Caco-2 (cell line): ENCODE data around the gene PUM1. TPM values are rescaled to one million over a fixed set of nuclear protein-coding genes. Genes with fewer than 3 reads are reported as not detected.

Source experiments
- BruUV-seq: library from RNA; stranded (reverse); fragments of 400-500 nt; replicated peaks from 2 replicates; lab custom pipeline; 2021; lab: Mats Ljungman, UMichigan
- CTCF ChIA-PET: fragments of 300-600 bp; sonication (Branson Sonifier 250); formaldehyde crosslinking; loops from one replicate; lab custom pipeline; 2022; ENCODE audit warnings: antibody characterized with exemption; lab: Charles Lee
- POLR2A ChIA-PET: fragments of 300-600 bp; sonication (Branson Sonifier 250); formaldehyde crosslinking; loops from one replicate; lab custom pipeline; 2022; ENCODE audit warnings: antibody characterized with exemption; lab: Charles Lee
- DNase-seq, 2 experiments: peaks; one replicate each; pipeline versions ENCODE4 v3.0.0 to v3.0.0-alpha.2; 2020 to 2022
- H3K27me3 ChIP-seq: replicated peaks from 2 replicates; pipeline ENCODE4 v1.6.0; 2011; ENCODE audit warnings: low read length; ENCODE audit not compliant: control insufficient read depth, insufficient read depth
- H3K36me3 ChIP-seq: 2 replicates; pipeline ENCODE4 v1.5.1; 2011; ENCODE audit warnings: low read length; ENCODE audit not compliant: control insufficient read depth, insufficient read depth
- H3K4me1 ChIP-seq: fragments of 250-450 bp; sonication (Bioruptor Pico); 2 replicates; pipeline ENCODE4 v1.5.1; 2020; ENCODE audit warnings: mild to moderate bottlenecking
- H3K4me3 ChIP-seq: 2 replicates; pipeline ENCODE4 v1.5.1; 2011; ENCODE audit warnings: low read depth, mild to moderate bottlenecking, control low read depth, low read length
- H3K9me3 ChIP-seq: fragments of 250-450 bp; sonication (Bioruptor Pico); 2 replicates; pipeline ENCODE4 v1.5.1; 2020; ENCODE audit warnings: mild to moderate bottlenecking, moderate library complexity
- H3K27ac Mint-ChIP-seq: one replicate; pipeline ENCODE4 v1.8.0; 2022; ENCODE audit warnings: mixed read lengths; ENCODE audit not compliant: unreplicated experiment
- H3K27me3 Mint-ChIP-seq: one replicate; pipeline ENCODE4 v1.8.0; 2022; ENCODE audit warnings: mixed read lengths; ENCODE audit not compliant: insufficient read depth, unreplicated experiment
- H3K36me3 Mint-ChIP-seq: one replicate; pipeline ENCODE4 v1.8.0; 2022; ENCODE audit warnings: mild to moderate bottlenecking, mixed read lengths; ENCODE audit not compliant: insufficient read depth, unreplicated experiment
- H3K4me1 Mint-ChIP-seq: one replicate; pipeline ENCODE4 v1.8.0; 2022; ENCODE audit warnings: low read depth, mixed read lengths; ENCODE audit not compliant: unreplicated experiment
- H3K4me3 Mint-ChIP-seq: one replicate; pipeline ENCODE4 v1.8.0; 2022; ENCODE audit warnings: mild to moderate bottlenecking, moderate library complexity, mixed read lengths; ENCODE audit not compliant: unreplicated experiment
- H3K9me3 Mint-ChIP-seq: one replicate; pipeline ENCODE4 v1.8.0; 2022; ENCODE audit warnings: mixed read lengths; ENCODE audit not compliant: unreplicated experiment
- CTCF ChIP-seq, 2 experiments: fragments of 200-600 bp in 1 of 2; IDR thresholded peaks; 1 replicate in 1 of 2; 2 replicates in 1 of 2; pipeline versions ENCODE4 v1.5.1 to v1.8.0; 2011 to 2022; ENCODE audit warnings: antibody characterized with exemption in 1 of 2, control low read depth in 1 of 2, inconsistent platforms in 1 of 2, low read depth in 1 of 2, low read length in 1 of 2, mild to moderate bottlenecking in 1 of 2, moderate library complexity in 1 of 2; ENCODE audit not compliant: insufficient read depth in 1 of 2, severe bottlenecking in 1 of 2, unreplicated experiment in 1 of 2
- intact Hi-C: fragments of 100-400 bp; cut with micrococcal nuclease; formaldehyde crosslinking; loops from one replicate; pipeline ENCODE4 v1.10.0; 2022; ENCODE audit not compliant: unreplicated experiment
- total RNA-seq: library from RNA; stranded (reverse); gene quantifications from 2 replicates; pipeline ENCODE4 v1.2.3, GENCODE V29; 2022

PUM1 gene
- total RNA-seq, 1 experiment from 2014 or later = 93.7 TPM

- Histone ChIP-seq H3K4me1 (no peaks in the 10 kb centered on the region), H3K9me3 (no peaks in the 10 kb centered on the region), H3K36me3 (no peaks in the 10 kb centered on the region), H3K27me3 (no peaks in the 10 kb centered on the region), H3K4me3 (no peak overlapping the region)
- POLR2A ChIA-PET = no interaction called here
- CTCF ChIA-PET = no interaction called here
- intact Hi-C loops = no loop called here
- BruUV-seq = no TSS peak
- H3K9me3 Mint-ChIP-seq = no peaks in the 10 kb centered on the region
- H3K27me3 Mint-ChIP-seq = no peaks in the 10 kb centered on the region
- H3K4me1 Mint-ChIP-seq = peaks cover 7% of the 10 kb centered on the region
- TF ChIP-seq CTCF (IDR thresholded peaks at IDR 0.05; ENCODE audit: insufficient read depth in 1 of 2, low read depth in 1 of 2, low read length in 1 of 2, severe bottlenecking in 1 of 2, unreplicated experiment in 1 of 2) = no peak
- DNase-seq = no peak
- peaks cover 60% of the 10 kb centered on the region for H3K36me3 Mint-ChIP-seq
- H3K27ac Mint-ChIP-seq = no peak overlapping the region
- H3K4me3 Mint-ChIP-seq = no peak overlapping the region
Observed at GRCh38 chr1:31043631-31044030, 21.9 kb downstream of the PUM1 start.

GRCh38 chr1:31042656-31043055 lies 22.9 kb downstream of the PUM1 start:
- intact Hi-C loops = no loop called here
- TF ChIP-seq CTCF (IDR thresholded peaks at IDR 0.05; ENCODE audit: insufficient read depth in 1 of 2, low read depth in 1 of 2, low read length in 1 of 2, severe bottlenecking in 1 of 2, unreplicated experiment in 1 of 2) = no peak
- Mint-ChIP-seq H3K9me3 (no peaks in the 10 kb centered on the region), H3K27me3 (no peaks in the 10 kb centered on the region), H3K36me3 (peaks cover 63% of the 10 kb centered on the region), H3K4me3 (no peak overlapping the region), H3K27ac (no peak overlapping the region), H3K4me1 (peaks cover 7% of the 10 kb centered on the region)
- Histone ChIP-seq H3K9me3 (no peaks in the 10 kb centered on the region), H3K27me3 (no peaks in the 10 kb centered on the region), H3K4me1 (no peaks in the 10 kb centered on the region), H3K36me3 (no peaks in the 10 kb centered on the region), H3K4me3 (no peak overlapping the region)
- ChIA-PET CTCF (no interaction called here), POLR2A (no interaction called here)
- BruUV-seq = no TSS peak
- DNase-seq = no peak

DNA sequence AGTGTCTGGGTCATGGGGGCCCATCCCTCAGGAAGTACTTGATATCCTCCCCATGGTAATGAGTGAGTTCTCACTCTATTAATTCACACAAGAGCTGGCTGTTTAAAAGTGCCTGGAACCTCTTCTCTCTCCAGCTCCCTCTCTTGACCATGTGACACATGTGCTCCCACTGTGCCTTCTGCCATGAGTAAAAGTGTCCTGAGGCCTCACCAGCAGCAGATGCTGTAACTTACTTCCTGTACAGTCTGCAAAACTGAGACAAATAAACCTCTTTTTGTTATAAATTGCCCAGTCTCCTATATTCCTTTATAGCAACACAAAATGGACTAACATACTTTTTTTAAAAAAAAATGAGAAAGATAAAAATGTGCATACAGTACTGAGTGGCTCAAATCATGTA lies 24.0 kb downstream of the PUM1 start:
- ChIA-PET POLR2A (no interaction called here), CTCF (no interaction called here)
- no peaks in the 10 kb centered on the region for H3K27me3 Mint-ChIP-seq
- Histone ChIP-seq H3K4me3 (no peak overlapping the region), H3K4me1 (no peaks in the 10 kb centered on the region), H3K36me3 (no peaks in the 10 kb centered on the region), H3K9me3 (no peaks in the 10 kb centered on the region), H3K27me3 (no peaks in the 10 kb centered on the region)
- BruUV-seq = no TSS peak
- intact Hi-C loops = no loop called here
- H3K4me3 Mint-ChIP-seq = no peak overlapping the region
- DNase-seq = no peak
- peaks cover 7% of the 10 kb centered on the region for H3K4me1 Mint-ChIP-seq
- peaks cover 69% of the 10 kb centered on the region for H3K36me3 Mint-ChIP-seq
- no peak for TF ChIP-seq CTCF (IDR thresholded peaks at IDR 0.05; ENCODE audit: insufficient read depth in 1 of 2, low read depth in 1 of 2, low read length in 1 of 2, severe bottlenecking in 1 of 2, unreplicated experiment in 1 of 2)
- H3K9me3 Mint-ChIP-seq = no peaks in the 10 kb centered on the region
- no peak overlapping the region for H3K27ac Mint-ChIP-seq
